GM12878 (cell line): ENCODE results near the gene FAHD2B. TPM values are rescaled to one million over a fixed set of nuclear protein-coding genes. Genes with fewer than 3 reads are reported as not detected.
A peak's percentile ranks its signal among the peaks of the same experiment; 100 is the strongest.
"Not testable (repeated sequence)": the region's sequence is repeated elsewhere in the genome, so short reads cannot be mapped to it uniquely, and the experiment has no call there.

Experiments used
- ATAC-seq: fragments of 200-7000 bp; cut with Tn5 transposase; 3 replicates; pipeline ENCODE4 v1.9.1; 2020; ENCODE audit warnings: mild to moderate bottlenecking, moderate library complexity
- BruUV-seq: library from RNA; stranded (reverse); fragments of 400-500 nt; replicated peaks from 2 replicates; lab custom pipeline; 2021; lab: Mats Ljungman, UMichigan
- CTCF ChIA-PET: fragments of 300-600 bp; sonication (Branson Sonifier 250); formaldehyde crosslinking; extraction: SDS; loops from one replicate; lab custom pipeline; 2021; ENCODE audit warnings: inconsistent platforms; lab: Yijun Ruan, JAX
- POLR2A ChIA-PET: fragments of 350-600 bp; formaldehyde crosslinking; extraction: SDS; loops from one replicate; lab custom pipeline; 2021; ENCODE audit warnings: inconsistent platforms; lab: Charles Lee
- RAD21 ChIA-PET: fragments of 300-600 bp; sonication (Branson Sonifier 250); formaldehyde crosslinking; loops from one replicate; lab custom pipeline; 2023; ENCODE audit warnings: antibody characterized with exemption; ENCODE audit not compliant: unreplicated experiment; lab: Charles Lee
- SMC1A ChIA-PET: fragments of 300-600 bp; sonication (Branson Sonifier 250); formaldehyde crosslinking; loops from one replicate; lab custom pipeline; 2023; ENCODE audit not compliant: unreplicated experiment, uncharacterized antibody; lab: Charles Lee
- DNase-seq: peaks from one replicate; pipeline ENCODE4 v3.0.0-alpha.2; 2011; ENCODE audit warnings: low read depth, low spot score
- FAIRE-seq: peaks from 3 replicates; lab custom pipeline; 2011; peaks lifted over from hg19 to GRCh38; lab: Jason Lieb, UNC
- H2AFZ ChIP-seq: 2 replicates; pipeline ENCODE4 v1.6.0; 2011; ENCODE audit warnings: low read depth, low read length, control low read depth; ENCODE audit not compliant: control insufficient read depth
- H3K27ac ChIP-seq: 2 replicates; pipeline ENCODE4 v1.5.1; 2011; ENCODE audit warnings: control low read depth; ENCODE audit not compliant: control insufficient read depth, insufficient read depth
- H3K27me3 ChIP-seq, 2 experiments: replicated peaks in 1 of 2; 2 replicates each; pipeline versions ENCODE4 v1.6.0 to v1.6.1; 2011; ENCODE audit warnings: low read length in 1 of 2; ENCODE audit not compliant: control insufficient read depth in 2 of 2, insufficient read depth in 2 of 2
- H3K36me3 ChIP-seq, 2 experiments: 2 replicates each; pipeline ENCODE4 v1.5.1; 2011; ENCODE audit warnings: low read length in 1 of 2; ENCODE audit not compliant: control insufficient read depth in 2 of 2, insufficient read depth in 2 of 2
- H3K4me1 ChIP-seq: 2 replicates; pipeline ENCODE4 v1.6.1; 2011; ENCODE audit warnings: mild to moderate bottlenecking, low read length, moderate library complexity, mixed read lengths; ENCODE audit not compliant: control insufficient read depth, insufficient read depth
- H3K4me2 ChIP-seq: 2 replicates; pipeline ENCODE4 v1.6.0; 2011; ENCODE audit warnings: control low read depth; ENCODE audit not compliant: control insufficient read depth, insufficient read depth
- H3K4me3 ChIP-seq: fragments of 200-600 bp; sonication (generic); 2 replicates; pipeline ENCODE4 v1.5.1; 2016
- H3K79me2 ChIP-seq: 2 replicates; pipeline ENCODE4 v1.6.0; 2011; ENCODE audit warnings: low read length; ENCODE audit not compliant: control insufficient read depth, insufficient read depth
- H3K9ac ChIP-seq: 2 replicates; pipeline ENCODE4 v1.8.0; 2011; ENCODE audit warnings: low read length, control low read depth, mixed read lengths; ENCODE audit not compliant: control insufficient read depth, insufficient read depth
- H3K9me3 ChIP-seq: replicated peaks from 3 replicates; pipeline ENCODE4 v1.5.1; 2011; ENCODE audit warnings: mild to moderate bottlenecking, low read length; ENCODE audit not compliant: control insufficient read depth, insufficient read depth
- H4K20me1 ChIP-seq: 2 replicates; pipeline ENCODE4 v1.6.0; 2011; ENCODE audit not compliant: control insufficient read depth, insufficient read depth
- RAD21 ChIP-seq: IDR thresholded peaks from 2 replicates; pipeline ENCODE4 v1.6.1; 2011; ENCODE audit warnings: mild to moderate bottlenecking, low read depth, low read length, moderate library complexity; ENCODE audit not compliant: insufficient read depth
- WGBS: methylation state at CpG from one replicate; pipeline ENCODE4 v1.1.6; 2016; ENCODE audit warnings: low lambda C conversion rate; ENCODE audit not compliant: insufficient replicate concordance, insufficient coverage; ENCODE audit errors: missing lambda C conversion rate; 5-methylcytosine and 5-hydroxymethylcytosine counted together
- in situ Hi-C: fragments of 300-500 bp; cut with MboI; formaldehyde crosslinking; loops from 9 replicates; pipeline ENCODE4 v1.14.3; 2018; ENCODE audit warnings: mixed read lengths
- intact Hi-C: fragments of 100-400 bp; cut with micrococcal nuclease; formaldehyde crosslinking; loops from one replicate; pipeline ENCODE4 v1.14.2; 2022; ENCODE audit not compliant: unreplicated experiment
- polyA plus RNA-seq, 11 experiments: library from polyadenylated mRNA; depleted of rRNA in 4 of 11; unstranded in 6 of 11; stranded (reverse) in 5 of 11; fragments of >200 nt; fragmentation: Nextera tagmentation in 4 of 11; fragmentation: Illumina TruSeq in 1 of 11; extraction: Ambion mirVana in 4 of 11; extraction: Trizol in 1 of 11; gene quantifications; 1 replicate in 1 of 11; 2 replicates in 10 of 11; pipeline versions ENCODE4 v1.2.1 to v1.2.3, GENCODE V29; 2011 to 2016; ENCODE audit warnings: inconsistent platforms in 2 of 11, missing spikeins in 2 of 11, low read depth in 1 of 11
- total RNA-seq, 4 experiments: library from RNA; depleted of rRNA in 3 of 4; stranded (reverse); fragments of >200 nt in 3 of 4; fragmentation: Illumina TruSeq in 1 of 4; extraction: Trizol in 1 of 4; gene quantifications; 2 replicates each; pipeline versions ENCODE4 v1.2.1 to v1.2.3, GENCODE V29; 2013 to 2021

The FAHD2B gene
- total and polyA plus RNA-seq, 10 of the 15 experiments (the other 5 are each of a cell fraction or from before 2014, with no cell fraction given), result 3.0 to 21.2 (median 16.9) TPM

DNA sequence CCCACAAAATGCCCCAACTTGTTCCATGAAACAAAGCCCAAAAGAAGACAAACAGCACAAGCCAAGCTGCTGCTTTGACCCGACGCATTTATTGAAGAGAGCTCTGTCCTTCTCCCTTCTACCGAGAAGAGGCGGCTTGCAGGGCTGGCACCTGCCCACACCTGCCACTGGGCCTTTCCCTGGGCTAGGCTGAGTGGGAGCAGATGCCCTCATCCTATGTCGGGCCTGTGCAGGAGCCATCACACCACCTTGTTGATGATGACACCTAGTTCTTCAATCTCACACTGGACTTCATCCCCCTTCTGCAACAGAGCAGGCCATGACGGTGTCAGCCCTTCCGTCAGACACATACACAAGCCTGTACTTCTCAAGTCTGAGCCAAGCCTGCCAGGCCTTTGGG lies 11.2 kb downstream of the FAHD2B start:
- H3K4me1 ChIP-seq, H3K27me3 ChIP-seq, H3K79me2 ChIP-seq, H3K9ac ChIP-seq, H2AFZ ChIP-seq, H4K20me1 ChIP-seq, H3K9me3 ChIP-seq, BruUV-seq, H3K4me2 ChIP-seq, H3K4me3 ChIP-seq, ATAC-seq, DNase-seq, SMC1A ChIA-PET, intact Hi-C loops, CTCF ChIA-PET, POLR2A ChIA-PET, RAD21 ChIA-PET, H3K36me3 ChIP-seq, H3K27ac ChIP-seq, in situ Hi-C loops, FAIRE-seq: not testable (repeated sequence)
- 88% methylated on average over 7 of the region's 7 CpGs for WGBS

DNA sequence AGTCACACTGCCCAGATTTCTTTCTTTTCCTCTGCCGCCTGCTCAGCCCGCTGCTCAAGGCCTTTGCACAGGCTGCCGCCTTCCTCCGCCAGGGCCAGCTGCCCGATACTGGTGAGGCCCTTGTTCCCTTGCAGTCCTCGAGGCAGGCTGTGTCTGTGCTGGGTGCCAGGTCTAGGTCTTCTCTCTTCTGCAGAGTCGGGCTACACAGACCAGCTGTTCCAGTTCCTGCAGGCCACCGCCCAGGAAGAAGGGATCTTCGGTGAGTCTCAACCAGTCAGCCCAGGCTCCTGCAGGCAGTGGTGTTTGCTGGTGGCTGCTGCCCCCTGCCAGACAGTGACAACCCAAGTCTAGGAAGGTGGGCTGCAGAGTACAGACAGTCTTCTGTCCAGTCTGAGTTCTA lies 12.5 kb downstream of the FAHD2B start:
- H3K27ac ChIP-seq, DNase-seq, H2AFZ ChIP-seq, intact Hi-C loops, H3K4me1 ChIP-seq, H3K4me2 ChIP-seq, BruUV-seq, SMC1A ChIA-PET, H3K9me3 ChIP-seq, ATAC-seq, H3K79me2 ChIP-seq, RAD21 ChIA-PET, H3K36me3 ChIP-seq, CTCF ChIA-PET, POLR2A ChIA-PET, H3K9ac ChIP-seq, H3K4me3 ChIP-seq, H3K27me3 ChIP-seq, H4K20me1 ChIP-seq, FAIRE-seq, in situ Hi-C loops: not testable (repeated sequence)
- peak; percentile 32 for TF ChIP-seq RAD21
- WGBS, result 42% methylated on average over 4 of the region's 9 CpGs

DNA sequence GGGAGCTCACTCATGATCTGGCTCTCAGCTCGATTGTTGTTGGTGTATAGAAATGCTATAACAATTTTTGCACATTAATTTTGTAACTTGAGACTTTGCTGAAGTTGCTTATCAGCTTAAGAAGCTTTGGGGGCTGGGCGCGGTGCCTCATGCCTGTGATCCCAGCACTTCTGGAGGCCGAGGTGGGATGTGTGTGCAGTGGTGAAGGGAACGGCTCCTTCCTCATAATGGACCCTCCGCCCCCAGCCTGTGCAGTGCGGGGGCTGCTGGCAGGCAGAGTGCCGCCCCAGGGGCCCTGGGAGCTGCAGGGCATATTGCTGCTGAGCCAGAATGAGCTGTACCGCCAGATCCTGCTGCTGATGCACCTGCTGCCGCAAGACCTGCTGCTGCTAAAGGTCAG lies 13.8 kb downstream of the FAHD2B start:
- H3K9ac ChIP-seq, H2AFZ ChIP-seq, RAD21 ChIA-PET, FAIRE-seq, DNase-seq, H3K4me3 ChIP-seq, H3K4me2 ChIP-seq, H4K20me1 ChIP-seq, ATAC-seq, BruUV-seq, H3K27ac ChIP-seq, H3K27me3 ChIP-seq, H3K4me1 ChIP-seq, H3K79me2 ChIP-seq, H3K9me3 ChIP-seq, SMC1A ChIA-PET, H3K36me3 ChIP-seq, in situ Hi-C loops, intact Hi-C loops, CTCF ChIA-PET: not testable (repeated sequence)
- WGBS, result 84% methylated on average over 8 of the region's 10 CpGs
- POLR2A ChIA-PET, result interaction anchor here (0.6 kb wide), 1 partner anchor 193 kb away, joined by 8 read pairs; no protein-coding TSS in a partner anchor

DNA sequence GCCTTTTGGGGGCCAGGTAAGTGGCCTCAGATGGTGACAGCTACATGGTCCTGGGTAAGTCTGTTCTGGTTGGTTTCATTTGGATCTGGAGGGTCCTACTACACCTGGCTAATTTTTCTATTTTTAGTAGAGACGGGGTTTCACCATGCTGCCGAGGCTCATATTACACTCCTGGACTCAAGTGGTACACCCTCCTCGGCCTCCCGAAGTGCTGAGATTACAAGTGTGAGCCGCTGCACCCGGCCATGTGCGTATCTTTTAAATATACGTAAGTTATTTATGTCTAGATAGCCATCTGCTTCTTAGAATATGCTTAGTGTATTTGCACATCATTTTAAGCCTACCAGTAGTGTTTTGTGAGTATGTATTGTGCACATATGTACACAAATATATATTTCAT lies 17.5 kb downstream of the FAHD2B start:
- H3K4me3 ChIP-seq, H3K4me1 ChIP-seq, H3K4me2 ChIP-seq, ATAC-seq, POLR2A ChIA-PET, H3K9me3 ChIP-seq, in situ Hi-C loops, DNase-seq, H3K79me2 ChIP-seq, BruUV-seq, CTCF ChIA-PET, FAIRE-seq, intact Hi-C loops, RAD21 ChIA-PET, H3K36me3 ChIP-seq, H2AFZ ChIP-seq, H3K9ac ChIP-seq, H4K20me1 ChIP-seq, H3K27ac ChIP-seq, H3K27me3 ChIP-seq, SMC1A ChIA-PET: not testable (repeated sequence)
- WGBS, result 71% methylated on average over 8 of the region's 8 CpGs
